ENCODE results near the gene CFAP107.

- TF ChIP-seq CTCF (IDR thresholded peaks at IDR 0.05; ENCODE audit: low read depth, low read length), result no peak
- no peak for TF ChIP-seq EZH2phosphoT487 (IDR thresholded peaks at IDR 0.05; ENCODE audit: low read depth)
Observed at GRCh38 chr1:12756768-12757413, 10.9 kb downstream of the CFAP107 start.
